HG03378 (cell line): Measurements from ENCODE around the gene KRT39.
"Not testable (repeated sequence)": the region's sequence is repeated elsewhere in the genome, so short reads cannot be mapped to it uniquely, and the experiment has no call there.

Experiments used
- ATAC-seq: cut with Tn5 transposase; IDR thresholded peaks from one replicate; pipeline ENCODE4 v1.9.1; 2021; ENCODE audit warnings: mild to moderate bottlenecking, moderate library complexity; ENCODE audit not compliant: unreplicated experiment

KRT39 gene

DNA sequence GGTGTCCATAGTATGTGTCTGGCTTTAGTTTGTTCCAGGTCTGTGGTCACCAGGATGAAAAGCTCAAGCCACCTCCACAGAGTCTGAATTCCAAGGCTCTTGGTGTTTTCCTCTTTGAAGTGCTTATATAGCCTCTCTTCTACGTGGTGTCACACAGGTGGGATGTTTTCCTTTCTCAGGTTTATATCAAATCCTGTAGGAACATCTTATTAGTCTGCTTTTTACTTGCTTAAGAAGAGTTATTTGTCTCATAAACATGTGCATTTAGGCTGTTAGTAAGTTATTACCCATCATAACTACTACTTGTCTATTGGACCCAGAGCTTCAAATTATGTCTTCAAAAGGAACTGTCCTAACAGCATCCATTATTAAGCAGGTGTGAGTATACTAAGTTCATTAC is at the start of gene KRT39:
KRT39 (minus strand) TSS at position 101 of the 400 bp plus-strand sequence; CDS start at position 9, 92 bp downstream.
- ATAC-seq = no peak

- no peak for ATAC-seq
Measured at GRCh38 chr17:41015454-41015853, 48.7 kb upstream of the KRT39 start.

DNA sequence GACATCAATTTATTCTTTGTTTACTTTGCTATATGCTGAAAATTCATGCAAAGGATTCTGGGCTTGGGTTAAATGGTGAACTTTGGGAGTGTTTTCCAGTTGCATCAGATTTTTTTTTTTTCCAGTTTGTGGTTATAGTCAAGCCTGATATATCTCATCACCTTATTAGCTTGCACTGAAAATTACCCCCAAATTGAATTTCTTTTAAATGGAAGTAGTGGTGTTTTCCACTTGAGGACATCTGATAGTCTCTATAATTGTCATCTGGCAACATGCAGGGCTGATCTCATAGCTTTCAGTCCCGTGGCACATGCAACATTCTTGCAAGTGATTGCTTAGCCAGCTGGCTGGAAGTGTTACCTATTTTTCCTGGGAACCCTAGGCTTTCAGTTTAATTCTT is 46.9 kb upstream of the KRT39 start:
- ATAC-seq = no peak

- no peak for ATAC-seq
Measured at GRCh38 chr17:41013181-41013580, 46.4 kb upstream of the KRT39 start.

- no peak for ATAC-seq
Measured at GRCh38 chr17:41012326-41013120, 45.8 kb upstream of the KRT39 start.

GRCh38 chr17:41010441-41010840 is 43.7 kb upstream of the KRT39 start:
- no peak for ATAC-seq

- no peak for ATAC-seq
Measured at GRCh38 chr17:41009936-41010335, 43.2 kb upstream of the KRT39 start.

GRCh38 chr17:41009301-41009760 is 42.6 kb upstream of the KRT39 start:
- no peak for ATAC-seq

DNA sequence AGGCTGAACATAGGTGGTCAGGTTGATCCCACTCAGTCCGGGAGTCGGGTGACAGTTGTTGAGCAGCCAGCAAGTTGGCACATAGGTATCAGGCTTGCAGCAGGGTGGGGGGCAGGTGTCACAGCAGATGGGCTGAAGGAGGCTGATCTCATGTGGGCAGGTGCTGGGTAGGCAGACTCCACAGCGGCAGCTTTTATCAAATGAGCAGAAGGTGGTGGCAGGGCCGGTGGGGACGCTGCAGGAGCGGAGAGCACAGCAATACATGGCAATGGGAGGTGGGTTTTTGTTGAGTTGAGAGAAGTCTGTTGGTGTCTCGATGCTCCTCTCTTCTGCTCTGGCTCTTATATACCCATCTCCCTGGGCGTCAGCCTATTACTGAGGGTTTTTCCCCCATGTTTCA is 42.1 kb upstream of the KRT39 start, which contains the start of gene KRTAP3-1:
KRTAP3-1 (minus strand) TSS at position 318 of the 400 bp plus-strand sequence; CDS start at position 264, 54 bp downstream.
- ATAC-seq = no peak

DNA sequence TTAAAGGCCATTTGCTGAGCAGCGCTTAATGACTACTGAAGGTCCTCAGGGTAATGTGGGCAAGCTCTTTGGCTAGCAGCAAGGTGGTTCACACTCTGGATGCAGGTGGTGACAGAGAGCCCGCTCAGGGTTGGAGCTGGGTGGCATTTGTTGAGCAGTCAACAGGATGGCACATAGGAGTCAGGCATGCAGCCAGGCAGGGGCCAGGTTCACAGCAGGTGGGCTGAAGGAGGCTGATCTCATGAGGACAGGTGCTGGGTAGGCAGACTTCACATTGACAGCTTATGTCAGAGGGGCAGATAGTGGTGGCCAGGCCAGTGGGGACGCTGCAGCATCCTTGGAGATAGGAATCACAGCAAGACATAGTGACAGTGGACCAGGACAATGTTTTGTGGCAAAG is 37.6 kb upstream of the KRT39 start:
- no peak for ATAC-seq

DNA sequence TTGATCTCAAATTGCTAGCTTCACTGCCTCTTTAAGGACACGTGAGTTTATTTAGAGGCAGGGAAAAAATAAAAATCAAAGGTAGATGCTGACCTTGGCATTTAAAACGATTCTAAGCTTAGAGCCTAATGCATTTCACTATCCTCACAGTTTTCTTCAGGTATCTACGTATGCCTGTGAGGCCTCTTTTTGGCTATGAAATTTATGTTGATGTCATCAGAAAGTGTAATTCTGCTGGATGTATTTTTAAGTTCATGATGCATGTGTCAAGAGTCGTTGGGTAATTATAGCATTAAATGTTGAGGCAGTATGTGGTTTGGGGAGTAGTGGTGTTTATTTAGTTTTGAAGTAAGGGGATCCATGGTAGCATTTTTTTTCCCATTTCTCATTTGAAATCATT is 37.2 kb upstream of the KRT39 start:
- ATAC-seq = no peak

DNA sequence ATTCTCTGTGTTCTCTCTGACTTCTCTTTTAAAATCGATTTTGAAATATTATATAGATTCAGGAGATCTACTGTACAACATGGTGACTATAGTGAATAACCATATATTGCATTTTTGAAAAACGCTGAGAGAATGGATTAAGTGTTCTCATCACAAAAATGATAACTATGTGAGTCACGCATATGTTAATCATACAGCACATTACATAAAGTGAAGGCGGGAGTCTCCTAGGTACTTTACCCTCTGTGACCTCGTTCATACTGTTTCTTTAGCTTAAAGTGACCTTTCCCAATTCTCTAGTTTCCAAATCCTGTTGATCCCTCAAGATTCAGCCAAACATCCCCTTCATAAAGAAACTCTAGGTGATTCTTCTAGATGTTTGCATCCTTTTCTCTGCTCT is 36.1 kb upstream of the KRT39 start:
- no peak for ATAC-seq

- ATAC-seq = no peak
Measured at GRCh38 chr17:41001795-41002194, 35.0 kb upstream of the KRT39 start.

- ATAC-seq = not testable (repeated sequence)
Measured at GRCh38 chr17:40999563-40999962, 32.8 kb upstream of the KRT39 start, which contains the start of gene KRTAP3-2. KRTAP3-2 (minus strand) TSS chr17:40999906; CDS start chr17:40999853, 53 bp downstream.

DNA sequence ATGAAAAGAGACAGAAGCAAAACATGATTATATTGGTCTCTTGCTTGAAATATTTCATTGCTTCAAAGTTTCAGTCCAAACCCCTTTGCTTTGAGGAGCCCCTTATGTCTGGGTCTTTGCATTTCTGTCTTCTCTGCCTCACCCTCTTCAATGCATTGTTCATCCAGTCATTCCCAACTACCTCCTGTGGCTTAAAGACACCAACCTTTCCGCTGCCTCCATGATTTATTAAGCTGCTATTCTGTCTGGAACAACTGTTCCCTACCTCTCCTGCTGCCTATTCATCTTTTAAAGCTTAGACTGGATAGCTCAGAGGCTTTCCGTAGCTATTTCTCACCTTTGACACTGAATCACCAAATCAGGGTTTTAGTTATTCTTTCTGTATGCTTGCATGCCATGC is 30.6 kb upstream of the KRT39 start:
- no peak for ATAC-seq

DNA sequence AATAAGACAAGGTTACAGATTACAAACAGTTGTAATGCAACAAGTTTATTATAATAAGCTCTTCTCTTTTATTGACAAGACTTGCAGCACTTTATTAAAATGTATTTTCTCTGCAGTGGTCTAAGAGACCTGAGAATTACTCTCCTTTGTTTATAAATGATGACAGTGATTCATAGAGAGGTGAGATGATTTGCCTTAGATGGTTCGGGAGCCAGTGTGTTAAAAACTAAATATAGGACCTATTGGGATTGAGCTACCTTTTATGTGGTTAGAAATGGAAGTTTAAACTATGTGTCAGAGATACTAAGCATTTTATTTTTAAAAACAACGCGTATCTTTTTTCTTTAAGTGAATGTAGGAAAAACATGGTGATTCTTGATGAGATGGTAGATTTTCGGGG is 30.1 kb upstream of the KRT39 start:
- no peak for ATAC-seq

- no peak for ATAC-seq
Measured at GRCh38 chr17:40995116-40995515, 28.4 kb upstream of the KRT39 start.

DNA sequence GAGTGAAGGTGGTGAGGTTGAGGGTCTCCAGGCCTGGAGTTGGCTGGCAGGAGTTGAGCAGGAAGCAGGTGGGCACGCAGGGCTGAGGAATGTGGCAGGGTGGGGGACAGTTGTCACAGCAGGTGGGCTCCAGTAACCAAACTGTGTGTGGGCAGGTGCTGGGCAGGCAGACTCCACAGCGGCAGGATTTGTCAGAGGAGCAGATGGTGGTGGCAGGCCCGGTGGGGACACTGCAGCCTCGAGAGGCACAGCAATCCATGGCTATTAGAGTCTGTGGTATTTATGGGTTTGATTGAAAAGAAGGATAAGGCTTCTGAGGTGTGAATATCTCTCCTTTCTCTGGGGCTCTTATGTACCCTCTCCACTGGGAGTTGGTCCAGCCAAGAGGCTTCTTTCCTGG is 27.1 kb upstream of the KRT39 start, which contains the start of gene KRTAP3-3:
KRTAP3-3 (minus strand) TSS at position 326 of the 400 bp plus-strand sequence; CDS start at position 259, 67 bp downstream.
- ATAC-seq = no peak

- no peak for ATAC-seq
Measured at GRCh38 chr17:40993084-40993483, 26.3 kb upstream of the KRT39 start.

DNA sequence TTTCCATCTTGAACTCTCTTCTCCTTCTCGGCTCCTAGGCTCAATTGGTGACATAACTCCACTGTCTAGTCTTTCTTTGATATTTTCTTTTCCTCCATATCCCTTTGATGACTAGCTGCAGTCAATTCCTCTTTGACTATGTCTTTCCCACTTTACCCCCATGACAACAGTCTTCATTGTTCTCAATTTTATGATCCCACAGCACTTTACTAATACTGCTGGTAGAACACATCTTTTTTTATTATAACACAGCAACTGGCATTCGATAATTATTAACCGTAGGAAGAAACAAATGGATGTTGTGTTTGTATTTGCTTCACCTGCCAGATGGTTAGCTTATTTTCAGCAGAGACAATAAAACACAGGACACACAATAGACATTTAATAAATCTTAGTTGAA is 25.9 kb upstream of the KRT39 start:
- no peak for ATAC-seq

DNA sequence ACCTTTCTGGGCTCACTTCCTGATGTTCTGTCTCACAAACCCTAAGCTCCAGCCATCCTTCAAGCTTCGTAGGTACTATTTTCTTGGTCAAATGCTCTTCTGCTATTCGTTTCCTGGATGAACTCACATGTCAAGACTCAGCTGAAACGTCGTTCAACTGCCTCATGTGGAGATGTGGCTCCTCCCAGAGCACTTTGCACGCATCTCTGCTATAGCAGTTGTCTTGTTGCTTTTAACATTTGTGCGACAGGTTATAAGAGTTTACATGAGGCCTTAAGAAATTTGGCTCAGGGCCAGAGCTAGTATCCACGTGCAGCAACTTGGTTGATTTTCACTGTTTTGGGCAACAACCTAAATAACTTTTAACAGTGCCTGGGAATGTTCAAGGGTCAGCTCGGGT is 20.2 kb upstream of the KRT39 start:
- no peak for ATAC-seq

- no peak for ATAC-seq
Measured at GRCh38 chr17:40984226-40984625, 17.5 kb upstream of the KRT39 start, which contains the start of gene KRT40. KRT40 (minus strand) TSS chr17:40984326; CDS start chr17:40984273, 53 bp downstream.
